CD14-positive monocyte (primary cell): ENCODE results near the gene SLC4A8. TPM values are rescaled to one million over a fixed set of nuclear protein-coding genes. Genes with fewer than 3 reads are reported as not detected.

ENCODE experiments used
- DNase-seq, 3 donors: peaks; one replicate each; pipeline ENCODE4 v3.0.0-alpha.2; 2011 to 2022
- H2AFZ ChIP-seq: 2 replicates; pipeline ENCODE4 v1.6.0; 2012; ENCODE audit warnings: mild to moderate bottlenecking, low read depth, low read length, inconsistent platforms; ENCODE audit not compliant: insufficient read depth, poor library complexity, severe bottlenecking
- H3K27ac ChIP-seq, 2 donors: 1 replicate in 1 of 2; 2 replicates in 1 of 2; pipeline ENCODE4 v1.5.1; 2012 to 2013; ENCODE audit warnings: low read length in 2 of 2, control low read depth in 1 of 2, inconsistent platforms in 1 of 2, low read depth in 1 of 2, mild to moderate bottlenecking in 1 of 2
- H3K27me3 ChIP-seq, 2 donors: one replicate each; pipeline versions ENCODE4 v1.6.0 to v1.6.1; 2011 to 2013; ENCODE audit warnings: low read length in 2 of 2; ENCODE audit not compliant: control insufficient read depth in 2 of 2, insufficient read depth in 2 of 2
- H3K36me3 ChIP-seq, 2 donors: replicated peaks in 1 of 2; 1 replicate in 1 of 2; 2 replicates in 1 of 2; pipeline versions ENCODE4 v1.5.1 to v1.6.1; 2012 to 2013; ENCODE audit warnings: low read length in 2 of 2, control low read depth in 1 of 2, inconsistent platforms in 1 of 2, mild to moderate bottlenecking in 1 of 2; ENCODE audit not compliant: insufficient read depth in 2 of 2, control insufficient read depth in 1 of 2
- H3K4me1 ChIP-seq, 2 donors: 1 replicate in 1 of 2; 2 replicates in 1 of 2; pipeline versions ENCODE4 v1.5.1 to v1.6.1; 2012 to 2013; ENCODE audit warnings: low read length in 2 of 2, control low read depth in 1 of 2, inconsistent platforms in 1 of 2, mild to moderate bottlenecking in 1 of 2, moderate library complexity in 1 of 2; ENCODE audit not compliant: insufficient read depth in 2 of 2, control insufficient read depth in 1 of 2
- H3K4me2 ChIP-seq: replicated peaks from 2 replicates; pipeline ENCODE3; 2012; ENCODE audit warnings: low read length, moderate library complexity, mild to moderate bottlenecking; ENCODE audit not compliant: poor library complexity, severe bottlenecking; ENCODE audit errors: extremely low read depth
- H3K4me3 ChIP-seq, 3 experiments: fragments of 200-600 bp in 1 of 3; sonication (generic) in 1 of 3; replicated peaks in 1 of 3; 1 replicate in 2 of 3; 2 replicates in 1 of 3; pipeline ENCODE4 v1.5.1; 2011 to 2013; ENCODE audit warnings: low read length in 3 of 3, mild to moderate bottlenecking in 3 of 3, control low read depth in 2 of 3, low read depth in 2 of 3, inconsistent platforms in 1 of 3, moderate library complexity in 1 of 3
- H3K79me2 ChIP-seq: 2 replicates; pipeline ENCODE4 v1.6.0; 2012; ENCODE audit warnings: mild to moderate bottlenecking, control low read depth, inconsistent platforms, low read length, moderate library complexity; ENCODE audit not compliant: insufficient read depth
- H3K9ac ChIP-seq: 2 replicates; pipeline ENCODE4 v1.6.0; 2017; ENCODE audit warnings: low read length, mild to moderate bottlenecking; ENCODE audit not compliant: insufficient read depth, poor library complexity, severe bottlenecking
- H3K9me3 ChIP-seq, 2 donors: replicated peaks in 1 of 2; 1 replicate in 1 of 2; 2 replicates in 1 of 2; pipeline versions ENCODE4 v1.5.1 to v1.6.1; 2012 to 2013; ENCODE audit warnings: low read length in 2 of 2, control low read depth in 1 of 2; ENCODE audit not compliant: control insufficient read depth in 1 of 2, insufficient read depth in 1 of 2
- H4K20me1 ChIP-seq: 2 replicates; pipeline ENCODE4 v1.6.0; 2012; ENCODE audit warnings: mild to moderate bottlenecking, low read length, control low read depth, moderate library complexity; ENCODE audit not compliant: insufficient read depth
- H3K27ac Mint-ChIP-seq, 7 donors: one replicate each; pipeline ENCODE4 v1.8.0; 2020; ENCODE audit warnings: mild to moderate bottlenecking in 7 of 7, mixed read lengths in 7 of 7, moderate library complexity in 6 of 7, inconsistent platforms in 2 of 7
- H3K27me3 Mint-ChIP-seq, 3 donors: one replicate each; pipeline ENCODE4 v1.8.0; 2021 to 2022; ENCODE audit warnings: low read depth in 3 of 3, mild to moderate bottlenecking in 3 of 3, mixed read lengths in 3 of 3, moderate library complexity in 3 of 3, inconsistent platforms in 1 of 3
- H3K36me3 Mint-ChIP-seq, 2 donors: one replicate each; pipeline ENCODE4 v1.8.0; 2020; ENCODE audit warnings: mixed read lengths in 2 of 2, inconsistent platforms in 1 of 2, mild to moderate bottlenecking in 1 of 2
- H3K4me1 Mint-ChIP-seq: one replicate; pipeline ENCODE4 v1.8.0; 2020; ENCODE audit warnings: mild to moderate bottlenecking, mixed read lengths
- H3K4me3 Mint-ChIP-seq, 2 donors: one replicate each; pipeline ENCODE4 v1.8.0; 2020; ENCODE audit warnings: mild to moderate bottlenecking in 2 of 2, mixed read lengths in 2 of 2, moderate library complexity in 1 of 2
- H3K9me3 Mint-ChIP-seq, 7 donors: one replicate each; pipeline ENCODE4 v1.8.0; 2020 to 2022; ENCODE audit warnings: mixed read lengths in 7 of 7, mild to moderate bottlenecking in 6 of 7, moderate library complexity in 6 of 7, inconsistent platforms in 2 of 7
- CTCF ChIP-seq: fragments of 200-600 bp; IDR thresholded peaks from one replicate; pipeline ENCODE4 v1.8.0; 2022; ENCODE audit warnings: antibody characterized with exemption, mild to moderate bottlenecking
- WGBS: methylation state at CpG from one replicate; pipeline ENCODE4 v1.1.5; 2013; ENCODE audit warnings: missing lambda C conversion rate; ENCODE audit not compliant: insufficient coverage; 5-methylcytosine and 5-hydroxymethylcytosine counted together
- intact Hi-C, 2 donors: fragments of 100-400 bp; cut with micrococcal nuclease; formaldehyde crosslinking; loops; one replicate each; pipeline versions ENCODE4 v1.15.0 to v1.15.1; 2023
- polyA plus RNA-seq, 3 donors: library from polyadenylated mRNA; depleted of rRNA in 1 of 3; unstranded in 2 of 3; stranded (reverse) in 1 of 3; fragments of 300-500 nt in 2 of 3; fragments of >200 nt in 1 of 3; fragmentation: Illumina TruSeq in 2 of 3; gene quantifications; 1 replicate in 2 of 3; 2 replicates in 1 of 3; pipeline ENCODE4 v1.2.3, GENCODE V29; 2012 to 2021

The SLC4A8 gene
- polyA plus RNA-seq, 3 donors, result 1.9 to 5.4 (median 2.3) TPM

- Mint-ChIP-seq H3K27ac (no peak overlapping the region), H3K9me3 (peaks cover 0 to 4% (median 2%) of the 10 kb centered on the region in 7 donors), H3K27me3 (peaks cover 5 to 15% (median 8%) of the 10 kb centered on the region in 3 donors), H3K4me1 (no peaks in the 10 kb centered on the region), H3K4me3 (no peak overlapping the region), H3K36me3 (no peaks in the 10 kb centered on the region)
- Histone ChIP-seq H2AFZ (no peak overlapping the region), H3K27ac (no peak overlapping the region), H3K9me3 (no peaks in the 10 kb centered on the region), H3K79me2 (no peaks in the 10 kb centered on the region), H3K27me3 (no peaks in the 10 kb centered on the region), H3K4me2 (no peak overlapping the region), H3K4me3 (no peak overlapping the region), H4K20me1 (no peaks in the 10 kb centered on the region), H3K9ac (no peak overlapping the region), H3K36me3 (no peaks in the 10 kb centered on the region), H3K4me1 (no peaks in the 10 kb centered on the region)
- TF ChIP-seq CTCF, result no peak
- intact Hi-C loops, result no loop called here
- no peak for DNase-seq
Measured at GRCh38 chr12:51546097-51546496, 121.5 kb downstream of the SLC4A8 start.

GRCh38 chr12:51547606-51548005 is 123.0 kb downstream of the SLC4A8 start:
- Histone ChIP-seq H3K4me2 (no peak overlapping the region), H3K9me3 (no peaks in the 10 kb centered on the region), H3K9ac (no peak overlapping the region), H3K4me1 (no peaks in the 10 kb centered on the region), H3K27ac (no peak overlapping the region), H3K36me3 (no peaks in the 10 kb centered on the region), H3K4me3 (no peak overlapping the region), H3K27me3 (no peaks in the 10 kb centered on the region), H2AFZ (no peak overlapping the region), H4K20me1 (no peaks in the 10 kb centered on the region), H3K79me2 (no peaks in the 10 kb centered on the region)
- no peak for TF ChIP-seq CTCF
- no CpG with 5 or more reads among the region's 6 CpGs for WGBS
- no peak for DNase-seq
- peaks cover 0 to 4% (median 2%) of the 10 kb centered on the region in 7 donors for H3K9me3 Mint-ChIP-seq
- intact Hi-C loops, result no loop called here
- no peak overlapping the region for H3K4me3 Mint-ChIP-seq
- peaks cover 4 to 20% (median 8%) of the 10 kb centered on the region in 3 donors for H3K27me3 Mint-ChIP-seq
- H3K27ac Mint-ChIP-seq, result no peak overlapping the region
- no peaks in the 10 kb centered on the region for H3K4me1 Mint-ChIP-seq
- H3K36me3 Mint-ChIP-seq, result no peaks in the 10 kb centered on the region
